Fibroblast of lung (primary cell): ENCODE results near the gene FHIP1A.
"Not testable (repeated sequence)": the region's sequence is repeated elsewhere in the genome, so short reads cannot be mapped to it uniquely, and the experiment has no call there.

Experiments used
- CTCF ChIP-seq, 2 donors: IDR thresholded peaks in 1 of 2; conservative IDR thresholded peaks in 1 of 2; 1 replicate in 1 of 2; 2 replicates in 1 of 2; pipeline ENCODE4 v1.5.1; 2011 to 2012; ENCODE audit warnings: low read length in 2 of 2, control low read depth in 1 of 2, inconsistent platforms in 1 of 2, low read depth in 1 of 2, mild to moderate bottlenecking in 1 of 2
- EZH2 ChIP-seq: IDR thresholded peaks from 2 replicates; pipeline ENCODE4 v1.5.1; 2012; ENCODE audit warnings: low read length, control low read depth, mild to moderate bottlenecking; ENCODE audit errors: missing control alignments

GRCh38 chr4:151389799-151390198 is 19.2 kb upstream of the FHIP1A start:
- not testable (repeated sequence) for TF ChIP-seq CTCF (conservative IDR thresholded peaks at IDR 0.05 in 1 of 2, IDR thresholded peaks at IDR 0.05 in 1 of 2; ENCODE audit: low read depth in 1 of 2, low read length in 2 of 2); EZH2
